Activated B cell treated with CpG ODN at 0.5 μM for 24 hours (primary cell): ENCODE results near the gene MCF2L2. TPM values are rescaled to one million over a fixed set of nuclear protein-coding genes. Genes with fewer than 3 reads are reported as not detected.
"Not testable (repeated sequence)": the region's sequence is repeated elsewhere in the genome, so short reads cannot be mapped to it uniquely, and the experiment has no call there.

Experiments used
- ATAC-seq: fragments of 200-7000 bp; cut with Tn5 transposase; one replicate; pipeline ENCODE4 v1.10.0; 2021; ENCODE audit warnings: low read depth, mild to moderate bottlenecking, moderate library complexity
- CTCF ChIA-PET: fragments of 350-600 bp; sonication (Branson Sonifier 250); formaldehyde crosslinking; loops from one replicate; lab custom pipeline; 2021; ENCODE audit warnings: antibody characterized with exemption; lab: Charles Lee
- POLR2A ChIA-PET: fragments of 350-600 bp; sonication (Branson Sonifier 250); formaldehyde crosslinking; loops from one replicate; lab custom pipeline; 2021; ENCODE audit warnings: antibody characterized with exemption; lab: Charles Lee
- DNase-seq: peaks from one replicate; pipeline ENCODE4 v3.0.0; 2022
- H3K27ac Mint-ChIP-seq: one replicate; pipeline ENCODE4 v1.8.0; 2020; ENCODE audit warnings: mixed read lengths
- H3K27me3 Mint-ChIP-seq: one replicate; pipeline ENCODE4 v1.8.0; 2021; ENCODE audit warnings: mixed read lengths
- H3K36me3 Mint-ChIP-seq: one replicate; pipeline ENCODE4 v1.8.0; 2021; ENCODE audit warnings: low read depth, mixed read lengths
- H3K4me1 Mint-ChIP-seq: one replicate; pipeline ENCODE4 v1.8.0; 2021; ENCODE audit warnings: mixed read lengths
- H3K4me3 Mint-ChIP-seq: one replicate; pipeline ENCODE4 v1.8.0; 2020; ENCODE audit warnings: mild to moderate bottlenecking, mixed read lengths
- H3K9me3 Mint-ChIP-seq: one replicate; pipeline ENCODE4 v1.8.0; 2020; ENCODE audit warnings: mixed read lengths
- intact Hi-C: fragments of 100-400 bp; cut with micrococcal nuclease; formaldehyde crosslinking; loops from one replicate; pipeline ENCODE4 v1.15.1; 2024
- total RNA-seq: library from RNA; stranded (reverse); gene quantifications from 2 replicates; pipeline ENCODE4 v1.2.3, GENCODE V29; 2022
- TF ChIP-seq, protein P1 (sequence below): fragments of 200-600 bp; IDR thresholded peaks from one replicate; pipeline ENCODE4 v1.8.0; 2022; ENCODE audit warnings: antibody characterized with exemption, mild to moderate bottlenecking

MCF2L2 gene
- total RNA-seq, 1 donor from 2014 or later, result 2.4 TPM

- no peak overlapping the region for H3K27ac Mint-ChIP-seq
- ATAC-seq (no peak), DNase-seq (no peak)
- ChIA-PET POLR2A (interaction anchor here (0.6 to 0.7 kb wide), 2 partner anchors 69 to 92 kb away, joined by 3 read pairs; no protein-coding TSS in a partner anchor), CTCF (no interaction called here)
- intact Hi-C loops, result no loop called here
- TF ChIP-seq, protein P1, sequence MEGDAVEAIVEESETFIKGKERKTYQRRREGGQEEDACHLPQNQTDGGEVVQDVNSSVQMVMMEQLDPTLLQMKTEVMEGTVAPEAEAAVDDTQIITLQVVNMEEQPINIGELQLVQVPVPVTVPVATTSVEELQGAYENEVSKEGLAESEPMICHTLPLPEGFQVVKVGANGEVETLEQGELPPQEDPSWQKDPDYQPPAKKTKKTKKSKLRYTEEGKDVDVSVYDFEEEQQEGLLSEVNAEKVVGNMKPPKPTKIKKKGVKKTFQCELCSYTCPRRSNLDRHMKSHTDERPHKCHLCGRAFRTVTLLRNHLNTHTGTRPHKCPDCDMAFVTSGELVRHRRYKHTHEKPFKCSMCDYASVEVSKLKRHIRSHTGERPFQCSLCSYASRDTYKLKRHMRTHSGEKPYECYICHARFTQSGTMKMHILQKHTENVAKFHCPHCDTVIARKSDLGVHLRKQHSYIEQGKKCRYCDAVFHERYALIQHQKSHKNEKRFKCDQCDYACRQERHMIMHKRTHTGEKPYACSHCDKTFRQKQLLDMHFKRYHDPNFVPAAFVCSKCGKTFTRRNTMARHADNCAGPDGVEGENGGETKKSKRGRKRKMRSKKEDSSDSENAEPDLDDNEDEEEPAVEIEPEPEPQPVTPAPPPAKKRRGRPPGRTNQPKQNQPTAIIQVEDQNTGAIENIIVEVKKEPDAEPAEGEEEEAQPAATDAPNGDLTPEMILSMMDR, result no peak
- H3K36me3 Mint-ChIP-seq, result peaks cover 10% of the 10 kb centered on the region
- H3K27me3 Mint-ChIP-seq, result no peaks in the 10 kb centered on the region
- H3K9me3 Mint-ChIP-seq, result peaks cover 22% of the 10 kb centered on the region
- H3K4me1 Mint-ChIP-seq, result peaks cover 10% of the 10 kb centered on the region
- no peak overlapping the region for H3K4me3 Mint-ChIP-seq
These were observed 15.3 kb upstream of the MCF2L2 start for GRCh38 chr3:183443395-183444385.

DNA sequence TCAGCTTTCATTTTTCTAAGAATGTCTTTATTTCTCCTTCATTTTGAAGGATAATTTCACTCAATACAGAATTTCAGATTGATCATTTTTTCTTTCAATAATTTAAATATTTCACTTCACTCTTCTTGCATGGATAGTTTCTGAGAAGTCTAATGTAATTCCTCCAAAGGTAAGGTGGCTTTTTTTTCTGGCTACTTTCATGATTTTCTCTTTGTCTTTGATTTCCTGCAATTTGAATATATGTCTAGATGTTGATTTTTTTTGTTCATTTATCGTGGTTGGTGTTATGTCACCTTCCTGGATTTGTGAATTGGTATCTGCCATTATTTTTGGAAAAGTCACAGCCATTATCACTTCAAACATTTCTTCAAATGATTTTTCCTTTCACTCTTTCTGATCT lies 14.6 kb upstream of the MCF2L2 start:
- ATAC-seq (no peak), DNase-seq (no peak)
- TF ChIP-seq, protein P1, result no peak
- ChIA-PET CTCF (no interaction called here), POLR2A (no interaction called here)
- H3K4me1 Mint-ChIP-seq, result peaks cover 5% of the 10 kb centered on the region
- peaks cover 22% of the 10 kb centered on the region for H3K9me3 Mint-ChIP-seq
- no peaks in the 10 kb centered on the region for H3K27me3 Mint-ChIP-seq
- peaks cover 9% of the 10 kb centered on the region for H3K36me3 Mint-ChIP-seq
- intact Hi-C loops, result no loop called here
- no peak overlapping the region for H3K27ac Mint-ChIP-seq
- no peak overlapping the region for H3K4me3 Mint-ChIP-seq

DNA sequence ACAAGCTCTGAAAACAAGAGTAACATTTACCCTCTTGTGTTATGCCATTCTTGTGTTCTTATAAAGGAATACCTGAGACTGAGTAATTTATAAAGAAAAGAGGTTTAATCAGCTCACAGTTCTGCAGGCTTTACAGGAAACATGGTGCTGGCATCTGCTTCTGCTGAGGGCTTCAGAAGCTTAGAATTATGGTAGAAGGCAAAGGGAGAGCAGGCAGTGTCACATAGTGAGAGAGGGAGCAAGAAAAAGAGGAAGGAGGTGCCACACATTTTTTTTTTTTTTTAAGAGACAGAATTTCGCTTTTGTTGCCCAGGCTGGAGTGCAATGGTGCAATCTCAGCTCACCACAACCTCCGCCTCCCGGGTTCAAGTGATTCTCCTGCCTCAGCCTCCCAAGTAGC lies 12.1 kb upstream of the MCF2L2 start:
- CTCF ChIA-PET, intact Hi-C loops, H3K27ac Mint-ChIP-seq, H3K4me3 Mint-ChIP-seq, DNase-seq, ATAC-seq, H3K27me3 Mint-ChIP-seq, H3K36me3 Mint-ChIP-seq: not testable (repeated sequence)
- POLR2A ChIA-PET, result interaction anchor here (0.6 kb wide), 1 partner anchor 196 kb away, joined by 3 read pairs; no protein-coding TSS in a partner anchor
- peaks cover 11% of the 10 kb centered on the region for H3K4me1 Mint-ChIP-seq
- H3K9me3 Mint-ChIP-seq, result peaks cover 22% of the 10 kb centered on the region

GRCh38 chr3:183439515-183439914 lies 11.1 kb upstream of the MCF2L2 start:
- ATAC-seq (no peak), DNase-seq (no peak)
- intact Hi-C loops, result no loop called here
- H3K4me3 Mint-ChIP-seq, result no peak overlapping the region
- H3K4me1 Mint-ChIP-seq, result peaks cover 16% of the 10 kb centered on the region
- peaks cover 22% of the 10 kb centered on the region for H3K9me3 Mint-ChIP-seq
- no peak overlapping the region for H3K27ac Mint-ChIP-seq
- CTCF ChIA-PET, result no interaction called here
- H3K27me3 Mint-ChIP-seq, result no peaks in the 10 kb centered on the region
- no peaks in the 10 kb centered on the region for H3K36me3 Mint-ChIP-seq
- POLR2A ChIA-PET, result interaction anchor here (0.6 kb wide), 1 partner anchor 719 kb away, joined by 17 read pairs; no protein-coding TSS in a partner anchor
- TF ChIP-seq, protein P1, result no peak

- no peaks in the 10 kb centered on the region for H3K36me3 Mint-ChIP-seq
- peaks cover 21% of the 10 kb centered on the region for H3K9me3 Mint-ChIP-seq
- peaks cover under 1% of the 10 kb centered on the region for H3K27me3 Mint-ChIP-seq
- no peak overlapping the region for H3K4me3 Mint-ChIP-seq
- CTCF ChIA-PET, result no interaction called here
- peaks cover 16% of the 10 kb centered on the region for H3K4me1 Mint-ChIP-seq
- intact Hi-C loops, result no loop called here
- no peak overlapping the region for H3K27ac Mint-ChIP-seq
- no peak for DNase-seq
- POLR2A ChIA-PET, result no interaction called here
- TF ChIP-seq, protein P1, result no peak
- ATAC-seq, result no peak
These were observed 10.3 kb upstream of the MCF2L2 start for GRCh38 chr3:183438735-183439134.
